B cell (primary cell): ENCODE results near the gene SSPN. TPM values are rescaled to one million over a fixed set of nuclear protein-coding genes. Genes with fewer than 3 reads are reported as not detected.

Experiments
- ATAC-seq: fragments of 200-7000 bp; cut with Tn5 transposase; one replicate; pipeline ENCODE4 v1.10.0; 2021; ENCODE audit warnings: low read depth, mild to moderate bottlenecking, moderate number of reproducible peaks, moderate library complexity
- CTCF ChIA-PET: fragments of 350-600 bp; sonication (Branson Sonifier 250); formaldehyde crosslinking; loops from one replicate; lab custom pipeline; 2021; ENCODE audit warnings: antibody characterized with exemption, inconsistent platforms; lab: Charles Lee
- POLR2A ChIA-PET: fragments of 350-600 bp; sonication (Branson Sonifier 250); formaldehyde crosslinking; loops from one replicate; lab custom pipeline; 2021; ENCODE audit warnings: antibody characterized with exemption; lab: Charles Lee
- DNase-seq: peaks from one replicate; pipeline ENCODE4 v3.0.0; 2013
- H2AFZ ChIP-seq: 2 replicates; pipeline ENCODE4 v1.6.1; 2012; ENCODE audit warnings: mild to moderate bottlenecking, low read depth, low read length; ENCODE audit not compliant: insufficient read depth, poor library complexity, severe bottlenecking
- H3K27ac ChIP-seq, 2 donors: 1 replicate in 1 of 2; 2 replicates in 1 of 2; pipeline ENCODE4 v1.5.1; 2012 to 2013; ENCODE audit warnings: low read length in 2 of 2, mild to moderate bottlenecking in 2 of 2, moderate library complexity in 1 of 2
- H3K27me3 ChIP-seq, 4 experiments: fragments of 200-600 bp in 1 of 4; sonication (generic) in 1 of 4; replicated peaks in 1 of 4; 1 replicate in 2 of 4; 2 replicates in 2 of 4; pipeline versions ENCODE4 v1.6.1 to v1.7.0; 2013 to 2016; ENCODE audit warnings: low read length in 3 of 4, mild to moderate bottlenecking in 2 of 4, mixed read lengths in 1 of 4, moderate library complexity in 1 of 4; ENCODE audit not compliant: insufficient read depth in 4 of 4, control insufficient read depth in 3 of 4; ENCODE audit errors: control extremely low read depth in 1 of 4
- H3K36me3 ChIP-seq, 2 experiments: replicated peaks in 1 of 2; 1 replicate in 1 of 2; 2 replicates in 1 of 2; pipeline versions ENCODE4 v1.6.1 to v1.7.1; 2013; ENCODE audit warnings: low read length in 1 of 2; ENCODE audit not compliant: insufficient read depth in 2 of 2, control insufficient read depth in 1 of 2; ENCODE audit errors: control extremely low read depth in 1 of 2, extremely low read depth in 1 of 2
- H3K4me1 ChIP-seq, 2 donors: fragments of 200-600 bp in 1 of 2; sonication (generic) in 1 of 2; 1 replicate in 1 of 2; 2 replicates in 1 of 2; pipeline versions ENCODE4 v1.5.1 to v1.6.1; 2013 to 2017; ENCODE audit warnings: low read length in 2 of 2; ENCODE audit not compliant: control insufficient read depth in 2 of 2, insufficient read depth in 2 of 2
- H3K4me2 ChIP-seq: replicated peaks from 2 replicates; pipeline ENCODE3; 2012; ENCODE audit warnings: mild to moderate bottlenecking, low read depth, low read length; ENCODE audit not compliant: poor library complexity, severe bottlenecking
- H3K4me3 ChIP-seq, 5 experiments: fragments of 200-600 bp in 1 of 5; sonication (generic) in 1 of 5; 1 replicate in 3 of 5; 2 replicates in 2 of 5; pipeline versions ENCODE4 v1.5.1 to v1.7.0; 2011 to 2016; ENCODE audit warnings: low read length in 4 of 5, mild to moderate bottlenecking in 4 of 5, low read depth in 2 of 5, control low read depth in 1 of 5, moderate library complexity in 1 of 5; ENCODE audit not compliant: insufficient read depth in 1 of 5; ENCODE audit errors: control extremely low read depth in 1 of 5, extremely low read depth in 1 of 5
- H3K79me2 ChIP-seq: fragments of 200-600 bp; sonication (generic); one replicate; pipeline ENCODE4 v1.6.0; 2016; ENCODE audit warnings: low read length; ENCODE audit not compliant: control insufficient read depth, insufficient read depth
- H3K9ac ChIP-seq: fragments of 200-600 bp; sonication (generic); 2 replicates; pipeline ENCODE4 v1.6.1; 2017; ENCODE audit warnings: mild to moderate bottlenecking, low read length, moderate library complexity
- H3K9me3 ChIP-seq, 3 donors: one replicate each; pipeline versions ENCODE4 v1.6.1 to v1.7.1; 2013; ENCODE audit warnings: low read length in 2 of 3; ENCODE audit not compliant: control insufficient read depth in 2 of 3, insufficient read depth in 1 of 3; ENCODE audit errors: control extremely low read depth in 1 of 3
- H4K20me1 ChIP-seq: 2 replicates; pipeline ENCODE4 v1.6.0; 2012; ENCODE audit warnings: mild to moderate bottlenecking, low read length; ENCODE audit not compliant: insufficient read depth, control insufficient read depth, poor library complexity, severe bottlenecking
- H3K27ac Mint-ChIP-seq: one replicate; pipeline ENCODE4 v1.8.0; 2021; ENCODE audit warnings: mixed read lengths
- H3K27me3 Mint-ChIP-seq: one replicate; pipeline ENCODE4 v1.8.0; 2021; ENCODE audit warnings: mixed read lengths
- H3K4me1 Mint-ChIP-seq: one replicate; pipeline ENCODE4 v1.8.0; 2021; ENCODE audit warnings: mixed read lengths
- H3K4me3 Mint-ChIP-seq: one replicate; pipeline ENCODE4 v1.8.0; 2021; ENCODE audit warnings: mixed read lengths
- H3K9me3 Mint-ChIP-seq: one replicate; pipeline ENCODE4 v1.8.0; 2022; ENCODE audit warnings: mixed read lengths; ENCODE audit not compliant: insufficient read depth
- EZH2 ChIP-seq: IDR thresholded peaks from 2 replicates; pipeline ENCODE4 v1.6.1; 2012; ENCODE audit warnings: borderline replicate concordance, low read depth, mild to moderate bottlenecking, moderate library complexity, low read length; ENCODE audit not compliant: insufficient read depth, poor library complexity, severe bottlenecking
- WGBS: methylation state at CpG from one replicate; pipeline ENCODE4 v1.1.5; 2013; ENCODE audit warnings: missing lambda C conversion rate; ENCODE audit not compliant: insufficient coverage; 5-methylcytosine and 5-hydroxymethylcytosine counted together
- intact Hi-C: fragments of 100-400 bp; cut with micrococcal nuclease; formaldehyde crosslinking; loops from one replicate; pipeline ENCODE4 v1.10.0; 2022
- polyA plus RNA-seq: library from polyadenylated mRNA; depleted of rRNA; stranded (reverse); fragments of >200 nt; gene quantifications from 2 replicates; pipeline ENCODE4 v1.2.3, GENCODE V29; 2012
- total RNA-seq, 2 donors: library from RNA; stranded (reverse); fragments of 120-200 nt in 1 of 2; gene quantifications; 1 replicate in 1 of 2; 2 replicates in 1 of 2; pipeline versions ENCODE4 v1.2.3 to v1.2.4, GENCODE V29; 2013 to 2022
- TF ChIP-seq, protein P1 (sequence below): fragments of 200-600 bp; IDR thresholded peaks from one replicate; pipeline ENCODE4 v1.8.0; 2022; ENCODE audit warnings: antibody characterized with exemption, mild to moderate bottlenecking

Gene SSPN
- total and polyA plus RNA-seq, 2 donors (not counting 1 experiment from before 2014, with no cell fraction given), result 18.3 to 19.6 TPM

DNA sequence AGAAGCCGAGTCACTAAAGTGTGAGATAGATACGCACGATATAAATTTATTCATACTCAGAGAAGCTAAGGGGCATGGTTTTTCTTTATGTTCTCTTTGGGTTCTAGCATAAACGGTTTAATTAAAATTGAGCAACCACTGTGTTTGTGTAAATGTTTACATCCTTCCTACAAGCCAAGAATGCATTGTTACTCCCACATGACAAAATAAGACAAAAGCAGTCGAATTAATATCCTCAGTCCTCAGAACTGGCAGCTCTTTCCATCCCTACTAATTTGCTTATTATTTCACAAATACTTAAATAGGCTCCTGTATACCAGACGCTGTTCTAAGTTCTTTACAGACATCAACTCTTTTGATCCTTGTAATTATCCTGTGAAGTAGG, 32.0 kb downstream of the SSPN start:
- H3K4me1 ChIP-seq, result peaks cover 11 to 13% of the 10 kb centered on the region in 2 donors
- peak overlapping the region; percentile 74 for H3K4me2 ChIP-seq
- peaks cover 0 to 19% (median 5%) of the 10 kb centered on the region in 4 experiments for H3K27me3 ChIP-seq
- H3K4me3 ChIP-seq, result peak overlapping the region in 1 of 5 experiments; percentile 42
- intact Hi-C loops, result no loop called here
- H3K9me3 ChIP-seq, result no peaks in the 10 kb centered on the region
- Mint-ChIP-seq H3K4me1 (peaks cover 15% of the 10 kb centered on the region), H3K27ac (no peak overlapping the region), H3K27me3 (peaks cover 11% of the 10 kb centered on the region), H3K4me3 (peak overlapping the region; percentile 81), H3K9me3 (no peaks in the 10 kb centered on the region)
- no peak for ATAC-seq
- no peaks in the 10 kb centered on the region for H4K20me1 ChIP-seq
- H3K9ac ChIP-seq, result no peak overlapping the region
- TF ChIP-seq EZH2, result no peak
- TF ChIP-seq, protein P1, sequence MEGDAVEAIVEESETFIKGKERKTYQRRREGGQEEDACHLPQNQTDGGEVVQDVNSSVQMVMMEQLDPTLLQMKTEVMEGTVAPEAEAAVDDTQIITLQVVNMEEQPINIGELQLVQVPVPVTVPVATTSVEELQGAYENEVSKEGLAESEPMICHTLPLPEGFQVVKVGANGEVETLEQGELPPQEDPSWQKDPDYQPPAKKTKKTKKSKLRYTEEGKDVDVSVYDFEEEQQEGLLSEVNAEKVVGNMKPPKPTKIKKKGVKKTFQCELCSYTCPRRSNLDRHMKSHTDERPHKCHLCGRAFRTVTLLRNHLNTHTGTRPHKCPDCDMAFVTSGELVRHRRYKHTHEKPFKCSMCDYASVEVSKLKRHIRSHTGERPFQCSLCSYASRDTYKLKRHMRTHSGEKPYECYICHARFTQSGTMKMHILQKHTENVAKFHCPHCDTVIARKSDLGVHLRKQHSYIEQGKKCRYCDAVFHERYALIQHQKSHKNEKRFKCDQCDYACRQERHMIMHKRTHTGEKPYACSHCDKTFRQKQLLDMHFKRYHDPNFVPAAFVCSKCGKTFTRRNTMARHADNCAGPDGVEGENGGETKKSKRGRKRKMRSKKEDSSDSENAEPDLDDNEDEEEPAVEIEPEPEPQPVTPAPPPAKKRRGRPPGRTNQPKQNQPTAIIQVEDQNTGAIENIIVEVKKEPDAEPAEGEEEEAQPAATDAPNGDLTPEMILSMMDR, result no peak
- WGBS, result 100% methylated on average over 1 of the region's 6 CpGs
- H3K36me3 ChIP-seq, result no peaks in the 10 kb centered on the region
- no peaks in the 10 kb centered on the region for H3K79me2 ChIP-seq
- POLR2A ChIA-PET, result no interaction called here
- no peak for DNase-seq
- CTCF ChIA-PET, result interaction anchor here (0.8 to 1.3 kb wide), 2 partner anchors 71 kb away, joined by 3 read pairs; no protein-coding TSS in a partner anchor
- H3K27ac ChIP-seq, result no peak overlapping the region
- H2AFZ ChIP-seq, result peak overlapping the region; percentile 62

DNA sequence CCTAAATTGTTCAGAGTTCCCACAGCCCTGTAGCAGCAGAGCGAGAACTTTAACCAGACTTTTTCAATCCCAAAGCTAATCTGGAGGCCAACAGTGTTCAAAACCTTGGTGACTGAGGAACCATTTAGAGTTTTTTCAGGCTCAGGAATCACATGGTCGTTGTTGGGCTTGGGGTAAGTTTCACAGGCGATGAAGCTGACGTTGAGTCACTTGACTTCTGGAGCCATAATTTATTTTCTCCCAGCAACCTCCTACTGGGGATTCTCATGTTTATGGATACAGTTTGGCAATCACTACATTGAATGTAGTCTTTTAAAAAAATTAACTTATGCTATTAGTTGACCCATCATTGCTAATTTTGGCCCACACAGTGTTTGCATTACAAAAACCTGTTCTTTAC, 34.5 kb downstream of the SSPN start:
- Histone ChIP-seq H3K9ac (no peak overlapping the region), H3K4me2 (no peak overlapping the region), H3K27ac (no peak overlapping the region), H3K4me3 (no peak overlapping the region), H3K9me3 (no peaks in the 10 kb centered on the region), H4K20me1 (no peaks in the 10 kb centered on the region), H3K36me3 (no peaks in the 10 kb centered on the region), H3K4me1 (peaks cover 11 to 13% of the 10 kb centered on the region in 2 donors), H2AFZ (no peak overlapping the region), H3K79me2 (no peaks in the 10 kb centered on the region), H3K27me3 (peaks cover 0 to 19% (median 5%) of the 10 kb centered on the region in 4 experiments)
- ChIA-PET POLR2A (no interaction called here), CTCF (no interaction called here)
- no CpG with 5 or more reads among the region's 4 CpGs for WGBS
- H3K27ac Mint-ChIP-seq, result no peak overlapping the region
- ATAC-seq (no peak), DNase-seq (no peak)
- H3K4me1 Mint-ChIP-seq, result peaks cover 15% of the 10 kb centered on the region
- H3K4me3 Mint-ChIP-seq, result no peak overlapping the region
- H3K9me3 Mint-ChIP-seq, result no peaks in the 10 kb centered on the region
- intact Hi-C loops, result no loop called here
- TF ChIP-seq, protein P1, result no peak
- no peak for TF ChIP-seq EZH2
- peaks cover 11% of the 10 kb centered on the region for H3K27me3 Mint-ChIP-seq
